ENCODE results near the gene CT47B1. TPM values are rescaled to one million over a fixed set of nuclear protein-coding genes. Genes with fewer than 3 reads are reported as not detected.
"Not testable (repeated sequence)": the region's sequence is repeated elsewhere in the genome, so short reads cannot be mapped to it uniquely, and the experiment has no call there.

The CT47B1 gene
- total and polyA plus RNA-seq, 2 of the 13 experiments (the other 11 are each of a cell fraction or from before 2014, with no cell fraction given) = not detected

- Histone ChIP-seq H4K20me1 (ENCODE audit: insufficient read depth, low read length) (no peaks in the 10 kb centered on the region), H3K9me3 (ENCODE audit: low read length) (no peaks in the 10 kb centered on the region), H3K9ac (ENCODE audit: insufficient read depth, low read depth, low read length) (no peak overlapping the region), H3K27ac (ENCODE audit: extremely low read length, insufficient read depth, low read length) (no peak overlapping the region), H3K36me3 (replicated peaks in 1 of 2; ENCODE audit: control insufficient read depth in 1 of 2, insufficient read depth in 2 of 2, low read length in 2 of 2) (no peaks in the 10 kb centered on the region), H2AFZ (ENCODE audit: low read length) (no peak overlapping the region), H3K27me3 (ENCODE audit: control insufficient read depth in 1 of 2, insufficient read depth in 2 of 2, low read length in 2 of 2) (no peaks in the 10 kb centered on the region), H3K4me1 (ENCODE audit: insufficient read depth, low read length) (no peaks in the 10 kb centered on the region), H3K79me2 (ENCODE audit: insufficient read depth, low read length) (no peaks in the 10 kb centered on the region), H3K4me2 (ENCODE audit: low read depth, low read length) (no peak overlapping the region), H3K4me3 (replicated peaks in 1 of 3; ENCODE audit: insufficient read depth in 1 of 3, low read depth in 2 of 3, low read length in 3 of 3) (no peak overlapping the region)
- TF ChIP-seq PLRG1 (conservative IDR thresholded peaks at IDR 0.05) = no peak
- no peak for TF ChIP-seq ZNF256 (CRISPR knock-in tag; conservative IDR thresholded peaks at IDR 0.05)
- no peak for TF ChIP-seq ETV5 (CRISPR knock-in tag; IDR thresholded peaks at IDR 0.05; ENCODE audit: borderline replicate concordance)
- no peak for TF ChIP-seq ZNF484 (CRISPR knock-in tag; IDR thresholded peaks at IDR 0.05; ENCODE audit: borderline replicate concordance, low read depth)
- no peak for TF ChIP-seq CEBPB (IDR thresholded peaks at IDR 0.05; ENCODE audit: borderline replicate concordance, low read depth, low read length)
- no peak for TF ChIP-seq ATAD3A (CRISPR knock-in tag; IDR thresholded peaks at IDR 0.05)
- TF ChIP-seq TOPORS (CRISPR knock-in tag; IDR thresholded peaks at IDR 0.05) = no peak
- no peak for TF ChIP-seq TBX2 (CRISPR knock-in tag; IDR thresholded peaks at IDR 0.05; ENCODE audit: borderline replicate concordance)
- TF ChIP-seq JDP2 (CRISPR knock-in tag; IDR thresholded peaks at IDR 0.05; ENCODE audit: borderline replicate concordance) = no peak
- no peak for TF ChIP-seq SMAD9 (CRISPR knock-in tag; IDR thresholded peaks at IDR 0.05)
- TF ChIP-seq HNRNPH1 (optimal IDR thresholded peaks at IDR 0.05; ENCODE audit: low read depth, low read length) = no peak
- TF ChIP-seq RFX3 (CRISPR knock-in tag; IDR thresholded peaks at IDR 0.05) = no peak
- no peak for TF ChIP-seq ZNF335 (CRISPR knock-in tag; IDR thresholded peaks at IDR 0.05)
- FAIRE-seq (no peak), ATAC-seq (no peak), DNase-seq (ENCODE audit: low spot score) (no peak)
- in situ Hi-C loops (cut with HindIII; ENCODE audit: extremely low pct_ligation_motif_present, low pct_unique_long_range_greater_than_20kb) (no loop called here), intact Hi-C loops (cut with micrococcal nuclease; ENCODE audit: unreplicated experiment) (no loop called here)
- POLR2A ChIA-PET = no interaction called here
- CTCF ChIA-PET (ENCODE audit: low intra/inter-chr PET ratio, low total read pairs) = no interaction called here
- no TSS peak for BruUV-seq (replicated peaks)
Observed at GRCh38 chrX:120839491-120839890, 36.2 kb downstream of the CT47B1 start.

DNA sequence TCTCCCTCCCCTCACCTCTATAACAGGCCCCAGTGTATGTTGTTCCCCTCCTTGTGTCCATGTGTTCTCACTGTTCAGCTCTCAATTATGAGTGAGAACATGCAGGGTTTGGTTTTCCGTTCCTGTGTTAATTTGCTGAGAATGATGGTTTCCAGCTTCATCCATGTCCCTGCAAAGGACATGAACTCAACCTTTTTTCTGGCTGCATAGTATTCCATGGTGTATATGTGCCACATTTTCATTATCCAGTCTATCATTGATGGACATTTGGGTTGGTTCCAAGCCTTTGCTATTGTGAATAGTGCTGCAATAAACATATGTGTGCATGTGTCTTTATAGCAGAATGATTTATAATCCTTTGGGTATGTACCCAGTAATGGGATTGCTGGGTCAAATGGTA lies 48.5 kb downstream of the CT47B1 start:
- H3K27ac ChIP-seq (ENCODE audit: extremely low read length, insufficient read depth, low read length); ATAC-seq; intact Hi-C loops (cut with micrococcal nuclease; ENCODE audit: unreplicated experiment): not testable (repeated sequence)

More for the DNA sequence above, 48.5 kb downstream of the CT47B1 start:
- H3K4me3 ChIP-seq (replicated peaks in 1 of 3; ENCODE audit: insufficient read depth in 1 of 3, low read depth in 2 of 3, low read length in 3 of 3); DNase-seq (ENCODE audit: low spot score); H3K79me2 ChIP-seq (ENCODE audit: insufficient read depth, low read length); H2AFZ ChIP-seq (ENCODE audit: low read length); BruUV-seq (replicated peaks); H3K4me2 ChIP-seq (ENCODE audit: low read depth, low read length); H3K9ac ChIP-seq (ENCODE audit: insufficient read depth, low read depth, low read length); POLR2A ChIA-PET; H3K4me1 ChIP-seq (ENCODE audit: insufficient read depth, low read length); H3K27me3 ChIP-seq (ENCODE audit: control insufficient read depth in 1 of 2, insufficient read depth in 2 of 2, low read length in 2 of 2); H3K9me3 ChIP-seq (ENCODE audit: low read length); FAIRE-seq; in situ Hi-C loops (cut with HindIII; ENCODE audit: extremely low pct_ligation_motif_present, low pct_unique_long_range_greater_than_20kb); H3K36me3 ChIP-seq (replicated peaks in 1 of 2; ENCODE audit: control insufficient read depth in 1 of 2, insufficient read depth in 2 of 2, low read length in 2 of 2); CTCF ChIA-PET (ENCODE audit: low intra/inter-chr PET ratio, low total read pairs); H4K20me1 ChIP-seq (ENCODE audit: insufficient read depth, low read length): not testable (repeated sequence)
- WGBS (ENCODE audit: low lambda C conversion rate) = 0% methylated on average over 1 of the region's 1 CpG

Data from HepG2 (cell line).